OCI-LY7 (cell line): ENCODE results near the gene USP11. TPM values are rescaled to one million over a fixed set of nuclear protein-coding genes. Genes with fewer than 3 reads are reported as not detected.

Experiments used
- BruUV-seq: library from RNA; stranded (reverse); fragments of 400-500 nt; replicated peaks from 2 replicates; lab custom pipeline; 2021; lab: Mats Ljungman, UMichigan
- CTCF ChIA-PET: fragments of 300-600 bp; sonication (Branson Sonifier 250); formaldehyde crosslinking; loops from one replicate; lab custom pipeline; 2022; ENCODE audit warnings: antibody characterized with exemption; ENCODE audit not compliant: unreplicated experiment; lab: Charles Lee
- POLR2A ChIA-PET: fragments of 300-600 bp; sonication (Branson Sonifier 250); formaldehyde crosslinking; loops from one replicate; lab custom pipeline; 2022; ENCODE audit warnings: antibody characterized with exemption; lab: Charles Lee
- DNase-seq: peaks from one replicate; pipeline ENCODE4 v3.0.0-alpha.2; 2015; ENCODE audit warnings: low spot score
- H2AFZ ChIP-seq: fragments of 200-600 bp; sonication (generic), shearing (Covaris generic); 2 replicates; pipeline ENCODE4 v1.6.1; 2014; ENCODE audit warnings: mild to moderate bottlenecking, antibody characterized with exemption, low read length, moderate library complexity
- H3K27ac ChIP-seq: fragments of 200-600 bp; sonication (generic); 2 replicates; pipeline ENCODE4 v1.5.1; 2014; ENCODE audit warnings: mixed run types, low read depth, mild to moderate bottlenecking, moderate library complexity, low read length, inconsistent platforms; ENCODE audit not compliant: poor library complexity, severe bottlenecking
- H3K36me3 ChIP-seq: fragments of 200-600 bp; sonication (generic); 2 replicates; pipeline ENCODE4 v1.6.1; 2014; ENCODE audit warnings: mild to moderate bottlenecking, antibody characterized with exemption, low read length, moderate library complexity, mixed read lengths; ENCODE audit not compliant: insufficient read depth
- H3K4me1 ChIP-seq: fragments of 200-600 bp; sonication (generic); 2 replicates; pipeline ENCODE4 v1.5.1; 2014; ENCODE audit warnings: mild to moderate bottlenecking, low read length; ENCODE audit not compliant: insufficient read depth, poor library complexity, severe bottlenecking
- H3K4me2 ChIP-seq: fragments of 200-600 bp; sonication (generic); 2 replicates; pipeline ENCODE4 v1.6.1; 2014; ENCODE audit warnings: mild to moderate bottlenecking, low read length
- H3K4me3 ChIP-seq: fragments of 200-600 bp; sonication (generic); 2 replicates; pipeline ENCODE4 v1.5.1; 2014; ENCODE audit warnings: mild to moderate bottlenecking, low read depth, low read length; ENCODE audit not compliant: poor library complexity, severe bottlenecking
- H3K79me2 ChIP-seq: fragments of 200-600 bp; sonication (generic); 2 replicates; pipeline ENCODE4 v1.6.1; 2016; ENCODE audit warnings: low read depth, mild to moderate bottlenecking, low read length, moderate library complexity, mixed read lengths; ENCODE audit not compliant: insufficient read depth
- H3K9me2 ChIP-seq: fragments of 200-600 bp; sonication (generic); 2 replicates; pipeline ENCODE4 v1.6.1; 2016; ENCODE audit warnings: mild to moderate bottlenecking, low read length, mixed read lengths; ENCODE audit not compliant: insufficient read depth
- H3K9me3 ChIP-seq: fragments of 200-600 bp; sonication (generic); 2 replicates; pipeline ENCODE4 v1.6.1; 2014; ENCODE audit warnings: mild to moderate bottlenecking, mixed run types, low read length, mixed read lengths
- H4K20me1 ChIP-seq: fragments of 200-600 bp; sonication (generic); 2 replicates; pipeline ENCODE4 v1.6.1; 2014; ENCODE audit warnings: mild to moderate bottlenecking, antibody characterized with exemption, low read length, moderate library complexity, mixed read lengths; ENCODE audit not compliant: insufficient read depth
- CTCF ChIP-seq: fragments of 200-600 bp; sonication (generic); conservative IDR thresholded peaks from 2 replicates; pipeline ENCODE4 v1.5.1; 2014; ENCODE audit warnings: mild to moderate bottlenecking, antibody characterized with exemption, low read length, moderate library complexity, mixed read lengths
- EZH2phosphoT487 ChIP-seq: fragments of 200-600 bp; sonication (generic); IDR thresholded peaks from 2 replicates; pipeline ENCODE4 v1.6.1; 2018; ENCODE audit warnings: low read depth, borderline replicate concordance, mild to moderate bottlenecking, mixed run types, antibody characterized with exemption, low read length, moderate library complexity, mixed read lengths
- intact Hi-C: fragments of 100-400 bp; cut with micrococcal nuclease; formaldehyde crosslinking; loops from one replicate; pipeline ENCODE4 v1.10.0; 2022; ENCODE audit not compliant: unreplicated experiment
- total RNA-seq, 2 experiments: library from RNA; depleted of rRNA in 1 of 2; stranded (reverse); fragments of >200 nt in 1 of 2; shearing (Covaris generic) in 1 of 2; gene quantifications; 2 replicates each; pipeline ENCODE4 v1.2.3, GENCODE V29; 2014 to 2022

Gene USP11
- total RNA-seq, 2 experiments from 2014 or later: 46.5 to 91.8 TPM

DNA sequence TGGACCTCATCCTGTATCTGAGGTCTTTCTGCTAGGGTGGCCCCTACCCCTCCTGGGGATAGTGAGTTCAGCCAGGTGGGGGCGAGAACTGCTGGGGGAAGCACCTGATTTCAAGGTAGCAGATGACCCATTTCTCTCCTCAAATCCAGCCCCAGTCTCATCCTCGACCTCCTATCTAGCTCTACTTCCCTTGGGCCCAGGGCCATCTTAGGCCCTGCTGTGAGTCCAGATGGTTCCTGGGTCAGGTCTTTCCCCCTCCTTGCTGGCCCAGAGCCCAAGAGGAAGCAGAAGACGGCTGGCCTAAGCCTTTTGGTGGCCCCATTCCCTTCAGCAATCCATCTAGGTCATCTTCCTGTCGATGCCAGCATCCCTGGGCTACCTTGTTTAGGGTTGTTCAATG, 11.1 kb upstream of the USP11 start:
- Histone ChIP-seq H3K36me3 (peaks cover 64% of the 10 kb centered on the region), H2AFZ (no peak overlapping the region), H3K4me2 (peak overlapping the region; percentile 96; the same call in 1 of the 2 replicates), H4K20me1 (peaks cover 16% of the 10 kb centered on the region), H3K4me3 (no peak overlapping the region), H3K9me2 (no peaks in the 10 kb centered on the region), H3K4me1 (peaks cover 23% of the 10 kb centered on the region), H3K27ac (no peak overlapping the region), H3K79me2 (peaks cover 38% of the 10 kb centered on the region), H3K9me3 (no peaks in the 10 kb centered on the region)
- no TSS peak for BruUV-seq
- CTCF ChIA-PET: no interaction called here
- intact Hi-C loops: no loop called here
- POLR2A ChIA-PET: no interaction called here
- no peak for TF ChIP-seq EZH2phosphoT487
- no peak for TF ChIP-seq CTCF
- no peak for DNase-seq

DNA sequence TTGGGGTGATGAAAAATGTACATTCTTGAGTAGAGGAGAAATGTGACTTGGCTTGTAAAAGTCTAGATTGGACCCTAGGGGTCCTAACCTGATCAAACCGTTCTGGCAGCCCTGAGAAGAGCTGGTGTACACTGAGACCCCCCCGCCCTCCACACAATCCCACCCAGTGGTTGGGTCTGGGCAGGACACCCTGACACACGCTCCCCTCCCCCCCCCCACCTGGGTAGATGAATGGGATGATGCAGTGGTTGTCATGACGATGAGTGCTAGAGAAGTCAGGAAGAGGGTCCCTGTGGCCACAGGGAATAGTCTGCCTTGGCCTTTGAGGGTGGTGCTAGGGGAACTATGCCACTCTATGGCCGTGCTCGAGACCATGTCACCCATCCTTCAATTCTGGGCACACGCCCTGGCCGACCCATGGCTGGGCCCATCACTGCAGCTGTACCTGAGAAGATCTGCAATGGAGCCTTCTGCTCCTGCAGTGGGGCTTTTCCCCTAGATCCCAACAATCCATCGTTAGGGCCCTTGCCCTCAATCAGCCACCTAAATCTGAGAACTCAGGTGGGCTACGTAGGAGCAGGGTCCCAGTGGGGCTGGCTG, 10.0 kb upstream of the USP11 start:
- no peak overlapping the region for H2AFZ ChIP-seq
- intact Hi-C loops: no loop called here
- TF ChIP-seq CTCF (no peak), EZH2phosphoT487 (no peak)
- DNase-seq: no peak
- peaks cover 15% of the 10 kb centered on the region for H3K4me1 ChIP-seq
- POLR2A ChIA-PET: no interaction called here
- no TSS peak for BruUV-seq
- no peak overlapping the region for H3K27ac ChIP-seq
- H3K4me3 ChIP-seq: no peak overlapping the region
- CTCF ChIA-PET: no interaction called here
- H3K4me2 ChIP-seq: no peak overlapping the region
- peaks cover 74% of the 10 kb centered on the region for H3K36me3 ChIP-seq
- peaks cover 38% of the 10 kb centered on the region for H3K79me2 ChIP-seq
- no peaks in the 10 kb centered on the region for H3K9me2 ChIP-seq
- peaks cover 16% of the 10 kb centered on the region for H4K20me1 ChIP-seq
- H3K9me3 ChIP-seq: no peaks in the 10 kb centered on the region

GRCh38 chrX:47223476-47224250, 9.1 kb upstream of the USP11 start:
- no peak for TF ChIP-seq CTCF
- no peak for TF ChIP-seq EZH2phosphoT487
- Histone ChIP-seq H2AFZ (no peak overlapping the region), H3K36me3 (peaks cover 81% of the 10 kb centered on the region), H3K4me2 (no peak overlapping the region), H3K4me3 (no peak overlapping the region), H3K9me3 (no peaks in the 10 kb centered on the region), H3K79me2 (peaks cover 37% of the 10 kb centered on the region), H4K20me1 (peaks cover 16% of the 10 kb centered on the region), H3K4me1 (peaks cover 15% of the 10 kb centered on the region), H3K9me2 (no peaks in the 10 kb centered on the region), H3K27ac (no peak overlapping the region)
- ChIA-PET CTCF (no interaction called here), POLR2A (no interaction called here)
- intact Hi-C loops: no loop called here
- no TSS peak for BruUV-seq
- DNase-seq: no peak
